ENCODE results near the gene BRMS1.

The BRMS1 gene

DNA sequence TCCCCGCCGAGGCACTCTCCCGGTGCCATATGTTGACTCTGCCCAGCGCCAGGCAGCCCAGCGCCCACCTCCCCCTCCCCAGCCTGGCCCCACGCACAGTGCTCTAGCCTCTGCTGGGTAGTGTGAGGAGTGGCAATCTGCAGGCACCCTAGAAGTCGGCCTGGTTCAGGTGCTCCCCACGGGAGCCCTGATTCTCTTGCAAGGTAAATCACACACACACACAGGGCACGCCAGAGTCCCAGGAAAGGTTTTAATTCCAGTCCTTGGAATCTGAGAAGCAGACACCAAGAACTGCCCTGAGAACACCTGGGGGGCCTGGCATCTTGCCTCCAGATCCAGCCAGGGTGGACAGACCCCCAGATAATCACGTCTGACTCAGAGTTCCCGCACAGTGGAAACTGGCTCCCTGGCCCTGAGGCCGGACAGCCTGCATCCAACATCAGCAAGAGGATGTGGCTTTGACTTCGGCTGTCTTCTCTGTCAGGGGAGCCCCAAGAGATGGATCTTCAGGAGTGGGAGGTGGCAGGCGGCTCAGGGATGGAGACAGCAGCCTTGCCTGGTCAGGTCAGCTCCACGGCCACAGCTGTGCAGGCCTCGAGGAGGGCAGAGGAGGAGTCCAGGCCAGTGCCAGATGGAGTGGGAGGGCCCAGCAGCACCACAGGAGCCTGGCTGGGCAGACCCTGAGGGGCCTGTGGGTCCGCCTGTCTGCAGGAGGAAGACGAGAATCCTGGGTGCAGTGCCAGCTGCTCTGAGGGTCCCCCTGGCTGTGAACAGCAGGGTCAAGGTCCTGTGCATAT is 7.6 kb downstream of the BRMS1 start:
- no peak for DNase-seq (ENCODE audit: low read depth, low spot score)

DNA sequence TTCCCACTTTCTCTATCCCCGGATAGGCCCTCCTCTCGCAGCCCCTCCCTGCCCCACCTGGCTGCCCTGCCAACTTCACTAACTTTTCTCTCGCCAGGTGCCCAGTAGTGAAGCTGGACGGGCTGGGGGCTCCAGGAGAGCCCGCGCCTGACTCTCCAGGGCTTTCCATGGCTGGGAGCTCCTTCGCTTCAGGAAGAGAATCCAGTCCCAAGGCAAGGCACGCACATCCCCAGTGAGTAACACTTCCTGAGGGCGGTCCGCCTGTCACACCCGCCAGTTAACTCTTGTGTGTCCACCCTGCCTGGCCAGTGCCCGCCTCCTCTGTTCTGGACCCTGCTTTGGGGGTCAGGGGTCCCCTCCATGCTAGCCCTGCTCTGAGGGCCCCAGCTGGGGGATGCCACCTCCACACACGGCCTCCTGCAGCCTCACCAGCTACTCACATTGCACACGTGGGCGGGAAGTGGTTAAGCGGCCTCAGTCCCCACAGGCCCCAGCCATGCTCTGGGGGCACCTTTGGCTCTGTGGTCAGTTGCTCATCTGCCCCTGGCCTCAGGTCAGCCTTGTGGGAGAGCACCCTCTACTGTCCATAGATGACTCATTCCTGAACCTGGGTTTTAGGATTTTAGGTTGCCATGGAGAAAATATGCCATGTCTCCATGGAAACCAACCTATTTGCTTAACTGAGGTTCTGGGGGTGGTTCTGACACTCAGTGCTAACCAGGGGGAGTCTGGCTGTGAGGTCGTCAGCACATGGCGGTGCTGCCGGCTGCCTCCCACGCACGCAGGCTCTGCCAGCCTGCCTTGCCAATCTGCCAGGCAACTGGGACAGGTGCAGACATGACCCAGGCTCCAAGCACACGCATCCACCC is 8.4 kb downstream of the BRMS1 start, which contains the start of gene RIN1:
TSS of gene RIN1 (minus strand) at position 201 of the 869 bp plus-strand sequence. CDS start at position 169, 32 bp downstream.
- DNase-seq (ENCODE audit: low read depth, low spot score) = no peak

- DNase-seq (ENCODE audit: low read depth, low spot score) = no peak
Observed at GRCh38 chr11:66335531-66336233, 9.2 kb downstream of the BRMS1 start.

DNA sequence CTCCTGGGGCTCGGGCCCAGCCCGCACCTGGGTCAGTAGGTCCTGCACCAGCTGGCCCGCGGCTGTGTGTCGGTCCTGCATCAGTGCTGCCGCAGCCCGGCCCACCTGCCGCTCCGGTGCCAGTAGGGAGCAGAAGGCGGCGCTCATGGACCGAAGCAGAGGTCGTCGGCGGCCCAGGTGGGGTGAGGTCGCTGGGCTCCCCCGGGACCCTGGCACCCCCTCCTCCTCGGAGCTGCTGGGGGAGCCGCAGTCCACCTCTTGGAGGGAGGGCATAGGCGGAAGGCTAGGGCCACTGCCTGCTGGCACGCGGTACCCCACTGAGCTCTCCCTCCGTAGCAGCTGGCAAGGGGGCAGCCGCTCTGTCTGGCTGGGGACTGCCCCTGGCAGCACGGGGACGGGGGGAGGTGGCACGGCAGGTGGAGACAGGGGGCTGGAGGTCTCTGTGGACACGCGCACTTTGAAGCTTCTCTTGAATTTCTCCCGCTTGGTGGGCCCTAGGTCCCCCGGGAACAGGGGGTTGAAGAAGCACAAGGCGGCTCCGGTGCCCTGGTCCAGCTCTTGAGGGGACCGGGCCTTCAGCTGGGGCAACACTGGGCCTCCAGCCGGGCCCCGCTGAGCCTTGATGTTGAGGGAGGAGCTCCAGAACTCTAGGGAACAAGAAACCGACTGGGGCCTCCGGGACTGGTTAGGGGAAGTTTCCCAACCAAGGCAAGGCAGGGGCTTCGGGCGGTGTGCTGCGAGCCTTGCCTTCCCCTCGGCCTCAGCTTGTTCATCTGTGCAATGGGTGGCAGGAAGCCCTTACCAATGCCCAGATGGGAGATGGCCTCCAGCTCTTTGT is 10.1 kb downstream of the BRMS1 start:
- DNase-seq (ENCODE audit: low read depth, low spot score) = no peak

GRCh38 chr11:66333896-66334604 is 10.9 kb downstream of the BRMS1 start:
- no peak for DNase-seq (ENCODE audit: low read depth, low spot score)

GRCh38 chr11:66333220-66333877 is 11.6 kb downstream of the BRMS1 start:
- no peak for DNase-seq (ENCODE audit: low read depth, low spot score)

DNA sequence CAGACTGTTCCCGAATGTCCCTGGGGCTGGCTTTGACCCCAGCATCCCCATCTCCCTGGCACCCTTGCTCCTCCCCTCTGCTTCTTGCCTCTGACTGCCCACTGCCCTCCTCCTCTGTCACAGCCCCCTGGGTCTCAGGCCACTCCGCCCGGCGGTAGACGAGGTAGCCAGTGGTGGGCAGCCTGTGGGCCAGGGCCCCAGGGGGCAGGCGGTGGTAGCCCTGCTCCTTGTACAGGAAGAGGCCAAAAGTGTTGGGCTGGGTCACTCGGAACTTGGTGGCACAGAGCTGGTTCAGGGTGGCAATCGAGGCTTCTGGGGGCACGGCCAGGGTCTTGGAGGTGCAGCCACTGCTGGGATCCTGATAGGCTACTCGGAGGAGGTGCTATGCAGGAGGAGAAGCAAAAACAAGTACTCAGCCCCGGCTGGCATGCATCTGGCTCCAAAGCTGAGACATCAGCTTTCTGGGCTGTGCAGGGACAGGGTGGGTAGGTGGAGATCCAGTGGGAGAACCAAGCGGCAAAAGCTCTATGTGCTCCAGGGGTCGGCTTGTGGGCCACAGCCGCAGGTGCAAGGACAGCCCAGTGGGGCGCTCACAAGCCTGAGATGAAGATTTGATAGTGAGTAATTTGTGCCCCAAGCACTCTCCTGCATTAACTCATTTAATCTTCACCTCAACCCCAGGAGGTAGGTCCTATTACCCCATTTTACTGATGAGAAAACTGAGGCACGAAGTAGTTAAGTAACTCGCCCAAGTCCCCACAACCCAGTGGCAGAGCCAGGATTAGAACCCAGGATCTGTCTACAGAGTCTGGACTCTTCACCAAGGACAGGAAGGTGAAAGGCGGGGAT is 12.3 kb downstream of the BRMS1 start:
- no peak for DNase-seq (ENCODE audit: low read depth, low spot score)

- no peak for DNase-seq (ENCODE audit: low read depth, low spot score)
Observed at GRCh38 chr11:66331542-66332370, 13.1 kb downstream of the BRMS1 start.

DNA sequence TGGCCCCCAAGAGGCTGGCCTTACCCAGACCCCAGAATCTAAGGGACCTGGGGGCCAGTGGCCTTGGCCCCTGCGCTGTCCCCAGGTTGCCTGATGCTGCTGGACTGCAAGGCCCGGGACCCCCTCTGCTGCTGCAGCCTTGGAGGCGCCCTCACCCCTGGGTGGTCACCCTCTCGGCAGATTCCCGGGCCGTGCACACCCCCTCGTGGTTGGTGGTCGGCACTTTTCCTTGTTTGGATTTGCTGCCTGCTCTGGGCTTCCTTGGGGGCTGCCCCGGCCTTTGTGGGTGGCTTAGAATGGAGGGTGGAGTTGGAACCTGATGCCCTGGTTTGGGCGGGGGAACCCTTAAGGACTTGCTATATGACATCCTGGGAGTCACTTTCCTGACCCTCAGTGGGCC is 14.0 kb downstream of the BRMS1 start:
- DNase-seq (ENCODE audit: low read depth, low spot score) = no peak

DNA sequence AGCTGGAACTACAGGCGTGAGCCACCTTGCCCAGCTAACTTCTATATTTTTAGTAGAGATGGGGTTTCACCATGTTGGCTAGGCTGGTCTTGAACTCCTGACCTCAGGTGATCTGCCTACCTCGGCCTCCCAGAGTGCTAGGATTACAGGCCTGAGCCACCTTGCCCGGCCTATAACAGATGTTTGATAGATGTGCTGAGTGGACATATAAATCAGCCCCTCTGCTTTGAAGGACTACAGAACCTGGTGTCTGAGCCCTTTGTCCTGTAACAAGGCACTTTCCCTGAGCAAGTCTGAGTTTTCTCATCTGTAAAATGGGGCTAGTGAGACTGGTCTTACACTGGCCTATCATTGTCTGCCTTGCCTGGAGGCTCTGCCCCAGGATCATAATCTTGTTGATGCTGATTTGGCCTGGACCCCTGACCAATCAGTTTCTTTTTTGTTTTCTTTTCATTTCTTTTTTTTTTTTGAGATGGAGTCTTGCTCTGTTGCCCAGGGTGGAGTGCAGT is 15.7 kb downstream of the BRMS1 start:
- no peak for DNase-seq (ENCODE audit: low read depth, low spot score)

DNA sequence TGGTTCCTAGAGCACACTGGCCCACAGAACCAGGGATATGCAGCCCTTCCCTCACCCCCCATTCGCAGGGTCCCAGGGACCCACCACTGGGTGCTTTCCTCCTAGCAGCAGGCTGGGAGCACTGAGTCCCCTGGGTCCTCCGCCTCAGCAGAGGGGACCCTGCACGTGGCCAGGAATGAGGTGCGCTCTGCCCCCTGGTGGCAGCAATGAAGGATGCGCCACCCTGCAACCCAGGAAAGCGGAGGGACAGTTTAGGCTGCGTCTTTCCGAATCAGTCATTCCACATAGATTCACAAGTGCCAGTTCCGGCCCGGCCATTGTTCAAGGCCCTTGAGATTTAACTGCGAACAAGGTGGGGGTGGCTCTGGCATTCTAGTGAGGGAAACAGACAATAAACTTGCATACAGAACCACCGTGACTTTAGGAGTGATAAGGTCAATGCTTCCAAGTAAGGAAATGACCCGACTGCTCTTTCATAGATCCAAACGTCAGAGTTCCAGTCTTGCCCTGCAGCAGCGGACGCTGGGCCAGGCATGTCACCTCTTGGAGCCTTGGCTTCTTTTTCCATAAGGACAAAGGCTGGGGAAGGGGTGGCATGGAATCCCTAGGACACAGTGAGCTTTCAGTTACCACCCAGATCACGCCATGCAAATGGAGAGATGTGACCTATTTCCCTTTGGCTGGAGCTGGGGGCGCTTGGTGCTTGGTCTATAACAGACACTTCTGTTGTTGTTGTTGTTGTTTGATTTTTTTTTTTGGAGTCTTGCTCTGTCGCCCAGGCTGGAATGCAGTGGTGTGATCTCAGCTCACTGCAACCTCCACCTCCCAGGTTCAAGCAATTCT is 16.4 kb downstream of the BRMS1 start:
- no peak for DNase-seq (ENCODE audit: low read depth, low spot score)

- DNase-seq (ENCODE audit: low read depth, low spot score) = no peak
Observed at GRCh38 chr11:66328031-66328301, 16.9 kb downstream of the BRMS1 start.

DNA sequence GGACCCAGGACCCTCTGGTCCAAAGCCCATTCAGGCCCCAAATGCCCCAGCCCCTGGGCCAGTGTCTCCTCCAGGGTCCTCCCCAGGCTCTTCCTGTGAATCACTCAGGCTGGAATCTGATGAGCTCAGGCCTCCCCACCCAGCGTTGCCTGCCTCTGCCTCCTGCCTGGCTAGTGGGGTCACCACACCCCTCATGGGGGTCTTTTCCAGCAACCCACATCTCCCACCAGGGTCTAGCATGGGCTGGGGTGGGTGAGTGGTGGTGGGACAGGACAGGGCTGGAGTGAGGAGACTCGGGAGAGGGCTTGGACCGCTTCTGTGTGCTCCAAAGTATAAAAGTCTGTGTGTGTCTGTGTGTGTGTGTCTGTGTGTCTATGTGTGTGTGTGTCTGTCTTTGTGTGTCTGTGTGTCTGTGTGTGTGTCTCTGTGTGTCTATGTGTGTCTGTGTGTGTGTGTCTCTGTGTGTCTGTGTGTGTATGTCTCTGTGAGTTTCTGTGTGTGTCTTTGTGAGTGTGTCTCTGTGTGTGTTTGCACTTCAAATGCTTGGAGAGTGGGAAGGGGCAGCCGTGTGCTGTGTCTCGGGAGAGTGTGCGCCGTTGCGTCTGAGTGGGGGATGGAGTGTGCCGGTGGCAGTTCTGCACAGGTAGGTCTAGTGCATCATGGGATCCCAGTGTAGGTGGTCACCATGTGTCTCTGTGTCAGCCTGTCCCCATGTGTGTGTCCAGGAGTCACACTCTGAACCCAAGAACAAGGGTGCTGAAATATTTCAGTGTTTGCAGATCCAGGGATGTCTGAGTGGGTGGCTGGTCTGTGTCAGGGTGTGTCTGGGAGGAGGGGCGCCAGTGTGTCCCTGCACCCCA is 17.5 kb downstream of the BRMS1 start:
- DNase-seq (ENCODE audit: low read depth, low spot score) = no peak

DNA sequence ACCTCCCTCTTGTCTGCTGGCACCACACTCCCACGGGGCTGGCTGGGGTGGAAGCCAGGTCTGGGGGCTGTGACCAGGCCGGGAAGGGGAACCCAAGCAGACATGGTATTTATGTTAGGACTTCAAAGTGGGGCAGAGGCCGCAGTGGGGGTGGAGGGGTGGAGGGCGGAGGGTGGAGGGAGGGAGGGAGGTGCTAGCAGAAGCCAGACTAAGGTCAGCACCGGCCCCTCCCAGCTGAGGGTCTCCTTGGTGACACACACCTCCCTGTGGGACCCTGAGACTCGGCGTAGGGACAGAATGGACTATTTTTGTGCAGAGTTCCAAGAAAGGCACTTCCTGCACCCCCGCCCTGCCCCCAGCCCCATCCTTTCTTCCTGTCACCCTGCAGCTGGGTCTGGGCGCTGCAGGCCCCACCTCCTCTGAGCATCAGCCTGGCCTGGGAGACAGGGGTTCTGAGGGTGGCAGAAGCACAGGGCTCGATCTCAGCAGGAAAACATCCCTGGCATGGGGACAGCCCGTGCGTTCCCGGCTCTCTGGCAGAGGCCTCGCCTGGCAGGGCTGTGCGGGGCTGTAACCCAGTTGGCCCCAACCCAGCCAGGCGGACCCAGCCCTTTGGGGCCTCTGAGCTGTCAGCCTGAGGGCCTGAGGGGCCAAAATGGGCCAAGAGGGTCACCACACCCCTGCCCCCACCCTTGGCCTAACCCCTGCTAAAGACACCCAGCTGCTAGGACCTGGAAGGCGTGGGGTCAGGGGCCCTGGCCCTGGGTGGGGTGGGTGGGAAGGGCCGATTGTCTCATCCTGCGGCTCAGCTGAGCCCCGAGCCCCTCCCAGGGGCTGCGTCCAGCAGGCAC is 18.4 kb downstream of the BRMS1 start:
- DNase-seq (ENCODE audit: low read depth, low spot score) = no peak

DNA sequence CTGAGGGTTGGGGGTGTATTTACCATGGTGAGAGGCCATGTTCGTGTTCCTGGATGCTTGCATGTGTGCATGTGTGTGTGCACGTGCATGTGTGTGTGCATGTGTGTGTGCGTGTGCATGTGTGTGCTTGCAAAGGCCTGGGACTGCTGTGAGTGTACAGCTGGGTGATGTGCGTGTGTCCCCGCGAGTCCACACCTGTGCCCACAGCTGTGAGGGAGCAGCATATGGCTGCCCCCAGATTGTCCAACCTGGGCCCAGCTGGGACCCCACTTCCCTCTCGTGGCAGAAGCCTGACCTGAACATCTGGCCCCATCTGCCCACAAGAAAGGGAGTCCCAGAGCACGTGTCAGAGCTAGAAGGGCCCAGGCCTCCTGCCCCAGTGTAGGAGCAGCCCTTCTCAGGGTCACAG is 19.6 kb downstream of the BRMS1 start:
- no peak for DNase-seq (ENCODE audit: low read depth, low spot score)
